K562 (cell line): ENCODE measurements around the gene BMP2K. TPM values are rescaled to one million over a fixed set of nuclear protein-coding genes. Genes with fewer than 3 reads are reported as not detected.

Experiments used
- ARID3A ChIP-seq: IDR thresholded peaks from 2 replicates; pipeline ENCODE4 v1.6.1; 2012; ENCODE audit warnings: low read depth, low read length, improper control_type of control experiment, borderline replicate concordance
- CEBPZ ChIP-seq: fragments of 150-350 bp; IDR thresholded peaks from 2 replicates; pipeline ENCODE4 v1.6.1; 2014; ENCODE audit warnings: low read depth, mild to moderate bottlenecking, low read length, borderline replicate concordance
- CREB1 ChIP-seq, 2 experiments: sonication (generic) in 1 of 2; formaldehyde crosslinking in 1 of 2; IDR thresholded peaks; 2 replicates each; pipeline versions ENCODE4 v1.6.1 to v1.8.0; 2012 to 2022; ENCODE audit warnings: inconsistent platforms in 1 of 2, mild to moderate bottlenecking in 1 of 2, missing genetic modification reagents in 1 of 2, moderate library complexity in 1 of 2
- CREB3 ChIP-seq: fragments of 450-650 bp; conservative IDR thresholded peaks from 2 replicates; pipeline ENCODE4 v1.6.1; 2016; ENCODE audit warnings: missing genetic modification characterization, low read depth, mild to moderate bottlenecking, missing compliant biosample characterization, moderate library complexity
- CTCFL ChIP-seq: IDR thresholded peaks from 2 replicates; pipeline ENCODE4 v1.6.1; 2011; ENCODE audit warnings: borderline replicate concordance, low read depth, mild to moderate bottlenecking, moderate library complexity, low read length; ENCODE audit not compliant: insufficient read depth, poor library complexity, severe bottlenecking
- GABPA ChIP-seq: fragments of 200-800 bp; sonication (Bioruptor generic); conservative IDR thresholded peaks from 2 replicates; pipeline ENCODE4 v1.6.1; 2016; ENCODE audit warnings: low read depth, missing genetic modification characterization, missing compliant biosample characterization
- GTF2B ChIP-seq: IDR thresholded peaks from 2 replicates; pipeline ENCODE4 v1.6.1; 2011; ENCODE audit not compliant: insufficient read length; ENCODE audit errors: extremely low read depth
- NFYB ChIP-seq: IDR thresholded peaks from 2 replicates; pipeline ENCODE4 v1.6.1; 2011; ENCODE audit warnings: mild to moderate bottlenecking, moderate library complexity; ENCODE audit not compliant: insufficient read length; ENCODE audit errors: extremely low read depth
- RERE ChIP-seq: sonication (generic); formaldehyde crosslinking; IDR thresholded peaks from 2 replicates; pipeline ENCODE4 v1.8.0; 2023; ENCODE audit warnings: missing genetic modification reagents, mild to moderate bottlenecking, borderline replicate concordance
- SIN3B ChIP-seq: fragments of 450-650 bp; IDR thresholded peaks from 2 replicates; pipeline ENCODE4 v1.6.1; 2017; ENCODE audit warnings: low read depth, mild to moderate bottlenecking, moderate library complexity
- ZNF431 ChIP-seq: sonication (generic); formaldehyde crosslinking; IDR thresholded peaks from 2 replicates; pipeline ENCODE4 v1.8.0; 2022; ENCODE audit warnings: mild to moderate bottlenecking, missing genetic modification reagents
- polyA plus RNA-seq, 8 experiments: library from polyadenylated mRNA; depleted of rRNA in 4 of 8; stranded (reverse) in 5 of 8; unstranded in 3 of 8; fragments of >200 nt; fragmentation: Nextera tagmentation in 2 of 8; fragmentation: Illumina TruSeq in 1 of 8; extraction: Ambion mirVana in 2 of 8; extraction: Trizol in 1 of 8; gene quantifications; 2 replicates each; pipeline versions ENCODE4 v1.2.1 to v1.2.3, GENCODE V29; 2011 to 2014; ENCODE audit warnings: inconsistent platforms in 1 of 8, missing spikeins in 1 of 8
- total RNA-seq, 7 experiments: library from RNA; depleted of rRNA in 6 of 7; stranded (reverse); fragments of >200 nt in 6 of 7; fragmentation: Illumina TruSeq in 2 of 7; extraction: Trizol in 2 of 7; gene quantifications; 2 replicates each; pipeline versions ENCODE4 v1.2.1 to v1.2.3, GENCODE V29; 2011 to 2021; ENCODE audit warnings: low replicate concordance in 1 of 7

The BMP2K gene
- total and polyA plus RNA-seq, 9 of the 15 experiments (the other 6 are each of a cell fraction or from before 2014, with no cell fraction given), result 17.0 to 217 (median 104) TPM

GRCh38 chr4:78764498-78764961, 11.6 kb upstream of the BMP2K start (continued):
- TF ChIP-seq RERE (CRISPR knock-in tag) (no peak), SIN3B (no peak), CREB3 (tag) (no peak), CEBPZ (no peak), GABPA (tag) (no peak; the same call in 1 of the 2 replicates), ARID3A (peak; percentile 71), ZNF431 (no peak), CREB1 (IDR thresholded peaks at IDR 0.05) (no peak), CREB1 (CRISPR knock-in tag; IDR thresholded peaks at IDR 0.05) (no peak), GTF2B (no peak), NFYB (no peak), CTCFL (no peak)
